Stimulated activated naive CD4-positive, alpha-beta T cell (primary cell): ENCODE results near the gene DTNB.
"Not testable (repeated sequence)": the region's sequence is repeated elsewhere in the genome, so short reads cannot be mapped to it uniquely, and the experiment has no call there.

Source experiments
- DNase-seq, 6 experiments: peaks; one replicate each; lab custom pipeline; 2025; lab: John Stamatoyannopoulos, UW

Gene DTNB

DNA sequence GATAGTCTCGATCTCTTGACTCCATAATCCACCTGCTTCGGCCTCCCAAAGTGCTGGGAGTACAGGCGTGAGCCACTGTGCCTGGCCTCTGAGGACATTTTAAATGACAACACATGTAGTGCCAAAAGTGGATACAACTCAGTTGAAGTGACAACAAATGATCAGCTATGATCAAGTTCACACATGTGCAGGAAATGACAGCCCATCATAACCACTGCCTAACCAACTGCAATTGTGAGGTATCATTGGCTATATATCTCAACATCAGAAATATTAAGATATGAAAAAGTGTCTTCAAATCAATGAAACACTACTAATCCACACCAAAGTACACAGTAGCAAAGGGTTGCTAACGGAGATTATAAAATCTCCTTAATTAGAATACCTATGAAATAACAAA is 84.8 kb downstream of the DTNB start:
- DNase-seq = no peak

GRCh38 chr2:25587361-25587760 is 86.0 kb downstream of the DTNB start:
- DNase-seq = no peak

DNA sequence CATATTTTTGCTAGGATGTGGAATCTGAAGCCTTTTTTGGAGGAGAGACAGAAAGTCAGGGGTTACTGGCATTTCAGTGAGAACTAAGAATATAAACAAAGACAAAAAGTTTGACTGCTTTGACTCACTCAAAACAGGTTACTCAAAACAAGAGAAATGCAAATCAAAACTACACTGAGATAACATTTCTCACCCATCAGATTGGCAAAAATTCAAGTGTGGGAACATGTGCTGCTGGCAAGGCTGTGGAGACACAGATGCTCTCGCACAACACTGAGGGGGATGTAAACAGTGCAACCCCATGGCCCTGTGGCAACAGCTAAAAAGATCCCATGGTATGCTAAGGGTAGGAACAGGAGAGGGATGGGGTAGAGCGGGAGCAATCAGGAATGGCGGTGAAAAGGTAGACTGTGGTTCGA is 86.6 kb downstream of the DTNB start:
- DNase-seq = no peak

- DNase-seq = no peak
Observed at GRCh38 chr2:25585189-25585588, 88.2 kb downstream of the DTNB start.

DNA sequence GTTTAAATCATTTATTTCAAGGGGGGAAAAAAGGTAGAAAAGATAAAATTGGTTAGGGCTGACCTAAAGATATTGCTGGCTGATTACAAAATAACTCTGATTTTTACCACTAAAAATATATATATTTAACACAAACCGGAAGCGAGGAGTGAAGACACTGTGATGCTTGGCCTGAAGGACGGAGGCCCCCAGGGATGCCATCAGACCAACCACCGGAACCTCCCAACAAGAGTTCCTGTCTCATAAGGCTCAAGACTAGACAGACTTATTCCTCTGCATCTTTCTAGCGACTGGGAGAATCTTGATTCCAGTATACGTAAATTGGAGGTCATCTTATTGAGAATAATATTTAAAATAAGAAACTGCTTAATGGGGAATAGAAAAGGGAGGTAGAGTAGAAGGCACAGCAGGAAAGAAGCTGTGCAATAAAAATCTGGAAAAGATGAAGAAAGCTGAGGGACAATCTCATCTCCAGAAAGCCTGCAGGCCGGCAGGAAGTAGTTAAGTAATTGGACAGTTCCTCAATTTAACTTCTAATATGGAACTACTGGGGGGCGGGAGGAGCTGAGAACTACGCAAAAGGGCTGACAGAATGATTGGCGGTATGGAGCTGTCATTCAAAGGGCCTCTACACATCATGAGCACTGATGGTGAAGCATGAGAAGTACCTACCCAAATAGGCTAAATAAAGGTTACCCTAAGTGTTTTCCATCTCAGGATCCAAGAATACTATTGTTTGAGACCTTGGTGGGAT is 91.1 kb downstream of the DTNB start:
- DNase-seq = no peak

DNA sequence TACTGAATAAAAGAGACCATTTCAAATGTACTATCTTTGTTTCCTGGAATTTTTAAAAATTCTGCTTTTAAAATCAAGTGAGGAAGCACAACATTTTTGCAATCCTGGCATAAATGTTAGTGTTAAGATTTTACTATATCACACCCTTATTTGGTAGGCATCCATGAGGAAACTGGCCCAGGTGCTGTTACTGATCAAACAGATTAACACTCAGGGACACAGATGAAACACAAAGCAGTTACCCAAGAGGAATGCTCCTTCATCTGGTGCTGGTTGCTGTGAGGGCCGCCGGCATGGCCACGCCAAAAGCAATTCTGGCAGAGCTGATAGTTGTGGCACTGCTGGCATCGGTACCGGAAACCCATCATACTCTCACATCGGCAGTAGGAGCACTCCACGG is 96.8 kb downstream of the DTNB start:
- DNase-seq = no peak

- DNase-seq = no peak
Observed at GRCh38 chr2:25572638-25573037, 100.7 kb downstream of the DTNB start.

DNA sequence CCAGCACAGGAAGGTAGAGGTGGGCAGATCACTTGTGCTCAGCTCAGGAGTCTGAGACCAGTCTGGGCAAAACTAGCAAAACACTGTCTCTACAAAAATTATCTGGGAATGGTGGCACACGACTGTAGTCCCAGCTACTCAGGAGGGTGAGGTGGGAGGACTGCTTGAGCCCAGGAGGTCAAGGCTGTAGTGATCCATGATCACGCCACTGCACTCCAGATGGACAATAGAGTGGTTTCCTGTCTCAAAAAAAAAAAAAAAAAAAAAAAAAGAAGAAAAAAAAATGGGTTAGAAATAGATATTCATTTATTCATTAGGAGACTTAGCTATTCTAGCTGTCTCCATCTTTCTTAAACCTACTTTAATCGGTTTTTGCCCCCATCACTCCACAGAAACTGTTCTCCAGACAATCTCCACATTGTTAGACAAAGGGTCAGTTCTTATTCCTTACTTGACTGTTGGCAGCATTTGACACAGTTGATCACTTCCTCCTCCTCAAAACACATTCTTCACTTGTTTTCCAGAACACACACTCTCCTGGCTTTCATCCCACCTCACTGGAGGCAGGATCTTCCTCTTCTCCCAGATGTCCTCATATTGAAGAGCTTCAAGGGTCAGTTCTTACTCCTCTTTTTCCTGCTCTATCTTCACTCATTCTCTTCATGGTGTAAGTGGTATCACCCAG is 103.1 kb downstream of the DTNB start:
- DNase-seq = no peak

DNA sequence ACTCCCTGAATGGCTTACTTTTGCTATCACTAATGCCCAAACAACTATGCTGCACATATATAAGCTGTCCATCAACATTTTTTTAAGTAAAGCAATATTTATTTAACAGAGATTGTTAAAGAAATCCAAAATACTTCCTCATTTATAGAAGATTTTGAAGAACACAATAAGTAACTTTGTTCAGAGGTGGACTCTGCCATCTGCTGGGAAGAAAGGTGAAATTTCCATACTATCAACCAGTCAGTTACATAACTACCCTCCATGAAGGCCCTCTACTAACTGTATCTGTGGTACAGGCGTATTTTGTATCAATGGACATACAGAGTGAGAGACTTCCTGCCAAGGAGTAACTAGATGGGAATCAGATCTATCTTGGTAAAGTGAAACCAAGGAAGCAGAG is 106.0 kb downstream of the DTNB start:
- peak in 2 of 6 experiments; percentile 2 to 12 for DNase-seq

GRCh38 chr2:25566694-25567093 is 106.7 kb downstream of the DTNB start:
- DNase-seq = no peak

GRCh38 chr2:25566094-25566493 is 107.3 kb downstream of the DTNB start:
- no peak for DNase-seq

DNA sequence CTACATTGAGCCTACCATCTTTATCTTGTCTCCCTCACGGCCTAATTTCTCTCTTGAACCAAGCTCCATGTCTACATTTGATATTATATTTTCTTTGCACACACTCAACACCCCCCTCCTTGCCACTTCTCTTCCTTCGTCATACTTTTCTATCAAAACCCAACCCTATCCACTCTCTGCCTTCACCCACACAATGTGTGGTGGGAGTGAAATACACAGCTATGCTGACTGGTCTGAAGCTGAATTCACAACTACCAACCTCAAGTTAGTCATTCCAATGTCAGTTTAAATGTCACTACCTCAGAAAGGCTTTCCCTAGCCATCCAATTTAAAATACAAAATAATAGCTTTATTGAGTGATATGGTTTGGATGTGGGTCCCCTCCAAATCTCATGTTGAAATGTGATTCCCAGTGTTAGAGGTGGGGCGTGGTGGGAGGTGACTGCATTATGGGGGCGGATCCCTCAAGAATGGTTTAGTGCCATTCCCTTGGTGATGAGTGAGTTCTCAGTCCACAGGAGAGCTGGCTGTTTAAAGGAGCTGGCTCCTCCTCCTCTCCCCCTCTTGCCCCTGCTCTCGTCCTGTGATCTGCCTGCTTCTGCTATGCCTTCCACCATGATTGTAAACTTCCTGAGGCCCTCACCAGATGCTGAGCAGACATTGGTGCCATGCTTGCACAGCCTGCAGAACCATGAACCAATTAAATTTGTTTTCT is 112.1 kb downstream of the DTNB start:
- no peak for DNase-seq

GRCh38 chr2:25559148-25559547 is 114.2 kb downstream of the DTNB start:
- DNase-seq = no peak

- peak in 2 of 6 experiments; percentile 15 to 16 for DNase-seq
Observed at GRCh38 chr2:25558262-25558661, 115.1 kb downstream of the DTNB start.

DNA sequence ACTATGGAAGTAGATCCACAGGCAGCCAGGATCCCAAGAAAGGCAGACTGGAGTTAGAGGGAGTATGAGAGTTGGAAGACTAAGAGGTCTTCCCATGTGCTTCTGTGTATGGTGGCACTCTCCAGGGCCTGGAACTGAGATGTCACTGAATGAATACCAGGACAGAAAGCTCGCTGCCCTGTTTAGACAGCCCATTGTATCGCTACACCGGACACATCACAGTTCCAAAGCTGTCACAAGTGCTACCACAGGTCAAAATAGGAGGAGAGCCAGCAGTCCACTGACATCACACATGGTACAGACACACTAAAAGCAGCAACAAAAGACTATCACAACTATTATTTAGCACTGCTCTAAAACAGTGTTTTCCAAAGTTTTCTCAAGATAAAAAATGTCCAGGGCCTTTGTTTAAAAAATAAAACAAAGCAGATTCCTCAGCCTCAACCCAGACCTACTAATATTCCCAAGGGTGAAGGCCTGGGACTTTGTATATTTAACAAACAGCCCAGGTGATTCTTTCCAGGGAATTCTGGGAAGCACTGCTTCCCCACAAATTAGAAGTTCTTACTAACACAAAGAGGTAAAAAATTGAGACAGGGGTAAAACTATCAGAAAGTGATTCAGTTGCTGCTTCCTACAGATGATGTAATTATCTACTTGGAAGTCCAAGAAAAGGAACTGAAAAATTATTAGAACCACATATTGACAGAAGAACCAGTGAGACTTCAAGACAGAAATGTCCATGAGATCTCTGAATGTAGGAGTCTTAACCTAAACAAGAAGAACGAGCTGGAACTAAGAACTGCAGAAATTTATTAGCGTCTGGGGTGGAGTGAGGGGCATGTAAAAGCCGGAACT is 116.0 kb downstream of the DTNB start:
- DNase-seq = no peak

DNA sequence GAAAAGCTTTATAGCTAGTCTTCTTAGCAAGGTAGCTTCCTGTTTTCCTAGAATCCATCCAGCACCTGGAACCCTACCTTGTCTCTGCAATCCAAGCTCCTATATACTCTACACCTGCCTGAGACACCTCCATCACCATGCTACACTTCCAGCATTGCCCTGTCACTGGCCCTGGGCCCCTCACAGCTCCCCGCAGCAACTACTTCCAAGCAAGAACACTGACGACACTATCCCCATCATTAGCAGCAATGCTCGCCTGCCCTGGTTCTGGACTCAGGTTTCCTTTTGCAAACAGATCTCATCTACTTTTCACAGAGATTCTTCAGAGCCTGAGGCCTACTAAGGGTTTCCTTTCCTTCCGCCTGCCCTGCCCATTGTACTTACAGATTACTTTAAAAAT is 121.1 kb downstream of the DTNB start:
- no peak for DNase-seq

- DNase-seq = no peak
Observed at GRCh38 chr2:25551316-25551715, 122.1 kb downstream of the DTNB start.

- not testable (repeated sequence) for DNase-seq
Observed at GRCh38 chr2:25549571-25549970, 123.8 kb downstream of the DTNB start.

- no peak for DNase-seq
Observed at GRCh38 chr2:25548601-25549000, 124.8 kb downstream of the DTNB start.

GRCh38 chr2:25546852-25547251 is 126.5 kb downstream of the DTNB start:
- DNase-seq = no peak

DNA sequence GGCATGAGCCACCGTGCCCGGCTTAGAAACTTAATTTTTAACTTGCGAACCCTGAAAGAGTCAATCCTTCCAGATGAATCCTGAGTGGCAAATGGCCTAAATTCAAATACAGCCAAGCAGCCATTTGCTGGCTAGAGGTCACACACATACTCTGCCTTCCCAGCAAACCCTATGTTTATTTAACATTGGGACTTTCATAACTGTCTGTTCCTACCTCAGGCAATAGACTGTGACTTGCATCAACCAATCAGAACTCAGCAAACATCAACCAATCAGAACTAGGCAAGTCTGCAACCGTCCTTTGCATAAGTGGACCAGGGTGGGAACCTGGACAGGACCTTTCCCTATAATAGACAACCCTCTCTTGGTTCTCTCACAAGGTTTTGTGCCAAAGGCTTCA is 127.5 kb downstream of the DTNB start:
- no peak for DNase-seq

GRCh38 chr2:25544445-25544844 is 128.9 kb downstream of the DTNB start:
- DNase-seq = no peak
